BLaER1 (cell line): ENCODE results near the gene BID.

Experiments used
- H3K27ac ChIP-seq: shearing (Covaris generic); formaldehyde crosslinking; 2 replicates; pipeline ENCODE4 v1.8.1; 2022
- H3K27me3 ChIP-seq: shearing (Covaris generic); formaldehyde crosslinking; 2 replicates; pipeline ENCODE4 v1.8.1; 2022
- H3K36me3 ChIP-seq: shearing (Covaris generic); formaldehyde crosslinking; 2 replicates; pipeline ENCODE4 v1.8.1; 2022
- H3K4me1 ChIP-seq: shearing (Covaris generic); formaldehyde crosslinking; 2 replicates; pipeline ENCODE4 v1.8.1; 2022
- H3K4me2 ChIP-seq: shearing (Covaris generic); formaldehyde crosslinking; 2 replicates; pipeline ENCODE4 v1.8.1; 2022
- H3K4me3 ChIP-seq: shearing (Covaris generic); formaldehyde crosslinking; 2 replicates; pipeline ENCODE4 v1.8.1; 2022
- H3K9ac ChIP-seq: shearing (Covaris generic); formaldehyde crosslinking; 2 replicates; pipeline ENCODE4 v1.8.1; 2022
- H3K9me3 ChIP-seq: shearing (Covaris generic); formaldehyde crosslinking; 2 replicates; pipeline ENCODE4 v1.8.1; 2022
- H4K20me1 ChIP-seq: shearing (Covaris generic); formaldehyde crosslinking; 2 replicates; pipeline ENCODE4 v1.8.1; 2022
- Cebpa-rat ChIP-seq: shearing (Covaris generic); IDR thresholded peaks from 2 replicates; pipeline ENCODE4 v1.8.1; 2022

The BID gene

DNA sequence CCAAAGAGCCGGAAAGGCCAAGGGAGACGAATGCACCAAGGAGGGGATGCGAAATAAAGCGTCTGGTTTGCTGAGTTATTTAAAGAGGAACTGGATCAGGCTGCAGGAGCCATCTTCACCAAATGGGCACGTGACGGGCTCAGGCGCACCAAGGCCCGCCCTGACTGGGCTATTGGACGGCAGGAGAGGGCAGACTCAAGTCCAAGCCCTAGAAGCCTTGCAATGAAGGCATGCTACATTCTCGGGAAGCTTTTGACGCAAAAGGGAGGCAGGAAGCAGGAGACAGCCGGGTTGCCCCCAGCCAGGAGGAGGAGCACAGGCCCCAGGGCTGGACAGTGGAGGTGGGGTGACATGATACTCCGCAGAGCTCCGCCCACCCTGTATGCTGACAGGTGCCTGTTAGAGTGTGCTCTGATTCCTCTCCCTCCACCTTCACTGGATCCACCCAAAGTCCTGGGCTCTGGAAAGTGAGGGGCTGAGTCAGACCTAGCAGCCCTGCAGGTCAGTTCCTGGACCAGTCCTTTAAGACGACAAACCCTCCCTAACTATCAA lies 41.5 kb upstream of the BID start:
- Histone ChIP-seq H3K4me1 (peaks cover 31% of the 10 kb centered on the region), H3K36me3 (peaks cover 60% of the 10 kb centered on the region), H4K20me1 (no peaks in the 10 kb centered on the region), H3K27ac (no peak overlapping the region), H3K9me3 (no peaks in the 10 kb centered on the region), H3K27me3 (peaks cover 11% of the 10 kb centered on the region; the same call in 1 of the 2 replicates), H3K4me2 (no peak overlapping the region), H3K4me3 (no peak overlapping the region), H3K9ac (no peak overlapping the region)
- no peak for TF ChIP-seq Cebpa-rat

DNA sequence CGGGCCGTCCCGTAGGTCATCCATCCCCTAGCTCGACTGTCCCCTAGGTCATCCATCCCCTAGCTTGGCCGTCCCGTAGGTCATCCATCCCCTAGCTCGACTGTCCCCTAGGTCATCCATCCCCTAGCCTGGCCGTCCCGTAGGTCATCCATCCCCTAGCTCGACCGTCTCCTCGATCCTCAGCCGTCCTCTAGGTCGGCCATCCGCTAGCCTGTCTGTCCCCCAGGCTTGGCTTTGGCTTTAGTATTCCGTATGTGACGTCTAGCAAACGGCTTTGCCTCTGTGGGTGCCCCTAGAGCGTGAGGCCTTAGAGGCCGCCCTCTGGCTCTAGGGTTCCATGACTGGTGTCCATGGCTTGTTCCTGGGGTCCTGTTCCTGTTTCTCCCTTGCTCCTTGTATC lies 40.6 kb upstream of the BID start:
- TF ChIP-seq Cebpa-rat: no peak

DNA sequence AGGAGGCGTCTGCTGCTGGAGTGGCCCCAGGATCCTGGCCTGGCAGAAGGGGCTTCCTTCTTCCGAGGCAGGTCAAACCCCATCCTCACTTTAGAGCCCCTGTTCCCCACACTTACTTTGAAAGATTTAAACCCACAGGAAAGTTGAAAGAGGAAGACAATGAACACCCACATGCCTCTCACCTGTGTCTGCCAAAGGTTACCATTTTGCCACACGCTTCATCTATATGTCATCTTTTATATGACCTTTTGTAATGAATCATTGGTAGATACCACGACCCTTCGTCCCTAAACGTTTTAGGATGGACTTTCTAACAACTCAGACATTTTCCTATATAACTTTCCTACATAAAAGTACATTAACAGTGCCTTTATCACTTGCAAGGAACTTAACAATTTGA lies 39.8 kb upstream of the BID start:
- H3K27me3 ChIP-seq: peaks cover 11% of the 10 kb centered on the region; the same call in 1 of the 2 replicates
- H3K4me2 ChIP-seq: no peak overlapping the region
- H3K36me3 ChIP-seq: peaks cover 68% of the 10 kb centered on the region
- no peak for TF ChIP-seq Cebpa-rat
- H3K4me3 ChIP-seq: no peak overlapping the region
- H4K20me1 ChIP-seq: no peaks in the 10 kb centered on the region
- H3K9ac ChIP-seq: no peak overlapping the region
- no peaks in the 10 kb centered on the region for H3K9me3 ChIP-seq
- peaks cover 31% of the 10 kb centered on the region for H3K4me1 ChIP-seq
- H3K27ac ChIP-seq: no peak overlapping the region

More for the DNA sequence above, 40.6 kb upstream of the BID start:
- H4K20me1 ChIP-seq: no peaks in the 10 kb centered on the region
- H3K4me2 ChIP-seq: no peak overlapping the region
- H3K4me3 ChIP-seq: no peak overlapping the region
- H3K4me1 ChIP-seq: peaks cover 31% of the 10 kb centered on the region
- peaks cover 68% of the 10 kb centered on the region for H3K36me3 ChIP-seq
- H3K27ac ChIP-seq: no peak overlapping the region
- H3K9me3 ChIP-seq: no peaks in the 10 kb centered on the region
- peaks cover 11% of the 10 kb centered on the region; the same call in 1 of the 2 replicates for H3K27me3 ChIP-seq
- H3K9ac ChIP-seq: no peak overlapping the region

DNA sequence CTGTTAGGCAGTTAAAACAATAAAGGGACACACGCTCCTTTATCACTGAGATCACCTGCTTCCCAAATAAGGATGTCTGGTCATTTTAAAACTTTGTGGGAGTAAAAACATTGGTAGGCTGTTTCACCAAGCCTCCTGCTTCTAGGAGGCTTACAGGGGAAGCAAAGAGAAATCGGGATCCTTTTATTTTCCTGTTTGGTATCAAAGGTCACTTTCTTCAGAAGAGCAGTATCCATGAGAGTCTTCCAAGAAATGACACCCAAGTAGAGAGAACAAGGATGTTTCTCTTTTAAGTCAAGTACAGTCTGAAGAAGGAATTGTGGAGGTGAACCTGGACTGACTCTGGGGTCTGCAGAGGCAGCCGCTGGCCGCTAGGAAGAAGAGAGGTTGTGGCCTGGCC lies 36.9 kb upstream of the BID start:
- H3K4me1 ChIP-seq: peaks cover 31% of the 10 kb centered on the region
- TF ChIP-seq Cebpa-rat: no peak
- H3K9ac ChIP-seq: no peak overlapping the region
- H3K4me2 ChIP-seq: no peak overlapping the region
- no peaks in the 10 kb centered on the region for H4K20me1 ChIP-seq
- H3K36me3 ChIP-seq: peaks cover 70% of the 10 kb centered on the region
- H3K27ac ChIP-seq: no peak overlapping the region
- H3K27me3 ChIP-seq: peaks cover 11% of the 10 kb centered on the region; the same call in 1 of the 2 replicates
- H3K9me3 ChIP-seq: no peaks in the 10 kb centered on the region
- no peak overlapping the region for H3K4me3 ChIP-seq

GRCh38 chr22:17810570-17811116 lies 36.4 kb upstream of the BID start:
- no peak for TF ChIP-seq Cebpa-rat
- Histone ChIP-seq H3K4me2 (no peak overlapping the region), H3K36me3 (peaks cover 70% of the 10 kb centered on the region), H3K4me1 (peaks cover 31% of the 10 kb centered on the region), H3K9me3 (no peaks in the 10 kb centered on the region), H3K27ac (no peak overlapping the region), H3K27me3 (peaks cover 11% of the 10 kb centered on the region; the same call in 1 of the 2 replicates), H3K4me3 (no peak overlapping the region), H4K20me1 (no peaks in the 10 kb centered on the region), H3K9ac (no peak overlapping the region)

GRCh38 chr22:17808693-17809403 lies 34.6 kb upstream of the BID start:
- TF ChIP-seq Cebpa-rat: no peak
- no peak overlapping the region for H3K9ac ChIP-seq
- H3K36me3 ChIP-seq: peaks cover 76% of the 10 kb centered on the region
- no peak overlapping the region for H3K4me2 ChIP-seq
- H3K9me3 ChIP-seq: no peaks in the 10 kb centered on the region
- no peaks in the 10 kb centered on the region for H4K20me1 ChIP-seq
- peaks cover 29% of the 10 kb centered on the region for H3K4me1 ChIP-seq
- H3K27me3 ChIP-seq: peaks cover 11% of the 10 kb centered on the region; the same call in 1 of the 2 replicates
- H3K27ac ChIP-seq: no peak overlapping the region
- H3K4me3 ChIP-seq: no peak overlapping the region

- no peak overlapping the region for H3K9ac ChIP-seq
- peaks cover 85% of the 10 kb centered on the region for H3K36me3 ChIP-seq
- H3K9me3 ChIP-seq: no peaks in the 10 kb centered on the region
- no peak overlapping the region for H3K4me3 ChIP-seq
- TF ChIP-seq Cebpa-rat: no peak
- no peak overlapping the region for H3K4me2 ChIP-seq
- H3K4me1 ChIP-seq: peaks cover 18% of the 10 kb centered on the region
- no peaks in the 10 kb centered on the region for H4K20me1 ChIP-seq
- H3K27ac ChIP-seq: no peak overlapping the region
- peaks cover 1% of the 10 kb centered on the region; the same call in 1 of the 2 replicates for H3K27me3 ChIP-seq
These were observed 33.5 kb upstream of the BID start for GRCh38 chr22:17807578-17808410.

DNA sequence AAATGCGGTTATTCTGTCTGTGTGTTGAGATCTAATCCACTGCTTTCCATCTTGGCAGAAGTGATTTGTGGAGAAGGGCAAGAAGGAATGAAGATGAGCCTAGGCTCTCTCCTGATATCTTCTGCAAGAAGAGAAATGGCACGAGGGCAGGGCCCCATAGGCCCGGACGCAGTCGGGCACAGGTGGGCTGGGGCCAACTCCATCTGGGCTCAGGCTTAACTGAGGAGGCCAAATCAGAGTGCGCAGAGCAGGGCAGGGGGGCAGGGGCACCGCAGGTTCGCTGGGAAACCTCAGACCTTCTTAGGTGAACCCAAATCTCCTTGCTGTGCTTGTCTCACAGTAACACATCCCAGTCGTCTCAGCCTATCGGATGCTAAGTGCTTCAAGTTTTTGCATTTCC lies 32.8 kb upstream of the BID start:
- Histone ChIP-seq H3K9ac (no peak overlapping the region), H3K36me3 (peaks cover 85% of the 10 kb centered on the region), H3K4me2 (no peak overlapping the region), H3K4me1 (peaks cover 16% of the 10 kb centered on the region), H3K9me3 (no peaks in the 10 kb centered on the region), H3K27ac (no peak overlapping the region), H3K4me3 (no peak overlapping the region), H3K27me3 (no peaks in the 10 kb centered on the region), H4K20me1 (no peaks in the 10 kb centered on the region)
- no peak for TF ChIP-seq Cebpa-rat

- H3K4me3 ChIP-seq: no peak overlapping the region
- peaks cover 85% of the 10 kb centered on the region for H3K36me3 ChIP-seq
- no peak for TF ChIP-seq Cebpa-rat
- no peak overlapping the region for H3K9ac ChIP-seq
- H3K27ac ChIP-seq: no peak overlapping the region
- H3K4me2 ChIP-seq: no peak overlapping the region
- no peaks in the 10 kb centered on the region for H3K9me3 ChIP-seq
- no peaks in the 10 kb centered on the region for H4K20me1 ChIP-seq
- peaks cover 16% of the 10 kb centered on the region for H3K4me1 ChIP-seq
- H3K27me3 ChIP-seq: no peaks in the 10 kb centered on the region
These were observed 32.2 kb upstream of the BID start for GRCh38 chr22:17806437-17806836.
